ENCODE measurements around the gene INPP5A. TPM values are rescaled to one million over a fixed set of nuclear protein-coding genes. Genes with fewer than 3 reads are reported as not detected.

The INPP5A gene
- total and polyA plus RNA-seq, 2 donors (not counting 1 experiment from before 2014, with no cell fraction given), result 9.3 to 87.8 TPM

- 99% methylated on average over 17 of the region's 22 CpGs for WGBS (ENCODE audit: insufficient coverage)
- ChIA-PET CTCF (no interaction called here), POLR2A (no interaction called here)
- intact Hi-C loops (cut with micrococcal nuclease), result no loop called here
- Mint-ChIP-seq H3K4me3 (no peak overlapping the region), H3K27me3 (no peaks in the 10 kb centered on the region), H3K4me1 (peaks cover 33% of the 10 kb centered on the region), H3K27ac (no peak overlapping the region), H3K9me3 (ENCODE audit: insufficient read depth) (no peaks in the 10 kb centered on the region)
- Histone ChIP-seq H3K4me1 (ENCODE audit: control insufficient read depth in 2 of 2, insufficient read depth in 2 of 2, low read length in 2 of 2) (peaks cover 3 to 6% of the 10 kb centered on the region in 2 donors), H3K4me2 (replicated peaks; ENCODE audit: low read depth, low read length, poor library complexity, severe bottlenecking) (no peak overlapping the region), H3K9ac (ENCODE audit: low read length) (no peak overlapping the region), H3K27ac (ENCODE audit: low read length in 2 of 2) (no peak overlapping the region), H3K79me2 (ENCODE audit: control insufficient read depth, insufficient read depth, low read length) (peaks cover 80% of the 10 kb centered on the region), H3K27me3 (replicated peaks in 1 of 4; ENCODE audit: control extremely low read depth in 1 of 4, control insufficient read depth in 3 of 4, insufficient read depth in 4 of 4, low read length in 3 of 4) (no peaks in the 10 kb centered on the region), H3K36me3 (replicated peaks in 1 of 2; ENCODE audit: control extremely low read depth in 1 of 2, control insufficient read depth in 1 of 2, extremely low read depth in 1 of 2, insufficient read depth in 2 of 2, low read length in 1 of 2) (peaks cover 0 to 8% of the 10 kb centered on the region in 2 experiments), H3K4me3 (ENCODE audit: control extremely low read depth in 1 of 5, extremely low read depth in 1 of 5, insufficient read depth in 1 of 5, low read depth in 2 of 5, low read length in 4 of 5) (no peak overlapping the region), H3K9me3 (ENCODE audit: control extremely low read depth in 1 of 3, control insufficient read depth in 2 of 3, insufficient read depth in 1 of 3, low read length in 2 of 3) (peaks cover 0 to 25% (median 0%) of the 10 kb centered on the region in 3 donors), H4K20me1 (ENCODE audit: control insufficient read depth, insufficient read depth, low read length, poor library complexity, severe bottlenecking) (peaks cover 91% of the 10 kb centered on the region), H2AFZ (ENCODE audit: insufficient read depth, low read depth, low read length, poor library complexity, severe bottlenecking) (no peak overlapping the region)
- no peak for DNase-seq
- ATAC-seq (ENCODE audit: low read depth), result no peak
- TF ChIP-seq EZH2 (IDR thresholded peaks at IDR 0.05; ENCODE audit: borderline replicate concordance, insufficient read depth, low read depth, low read length, poor library complexity, severe bottlenecking), result no peak
- TF ChIP-seq CTCF (IDR thresholded peaks at IDR 0.05), result no peak
Measured at GRCh38 chr10:132613566-132614348, 76.2 kb downstream of the INPP5A start.
